Endothelial cell of umbilical vein (primary cell): Measurements from ENCODE around the gene DYRK1A.

Experiments used
- EZH2 ChIP-seq: IDR thresholded peaks from 2 replicates; pipeline ENCODE4 v1.6.1; 2012; ENCODE audit warnings: borderline replicate concordance, low read depth, mild to moderate bottlenecking, moderate library complexity, low read length, inconsistent platforms; ENCODE audit not compliant: severe bottlenecking
- FOS ChIP-seq: IDR thresholded peaks from 2 replicates; pipeline ENCODE4 v1.6.1; 2011; ENCODE audit warnings: mild to moderate bottlenecking, low read length, moderate library complexity, borderline replicate concordance; ENCODE audit not compliant: insufficient read depth
- MAX ChIP-seq: IDR thresholded peaks from 2 replicates; pipeline ENCODE4 v1.6.1; 2011; ENCODE audit not compliant: insufficient read depth, insufficient read length
- MYC ChIP-seq: IDR thresholded peaks from one replicate; pipeline ENCODE4 v1.6.1; 2011; ENCODE audit warnings: mild to moderate bottlenecking, low read depth, low read length
- POLR2A ChIP-seq: IDR thresholded peaks from 2 replicates; pipeline ENCODE4 v1.6.1; 2012; ENCODE audit warnings: low read depth, mild to moderate bottlenecking, control low read depth, low read length
- POLR2AphosphoS5 ChIP-seq: IDR thresholded peaks from 2 replicates; pipeline ENCODE4 v1.6.1; 2012; ENCODE audit warnings: low read depth, mild to moderate bottlenecking, control low read depth, low read length, moderate library complexity; ENCODE audit not compliant: insufficient read depth
- TF ChIP-seq, protein P1 (sequence below), 2 donors: IDR thresholded peaks; 1 replicate in 1 of 2; 2 replicates in 1 of 2; pipeline ENCODE4 v1.5.1; 2011; ENCODE audit warnings: low read length in 2 of 2, mild to moderate bottlenecking in 2 of 2, moderate library complexity in 2 of 2, control low read depth in 1 of 2, inconsistent platforms in 1 of 2, low read depth in 1 of 2; ENCODE audit not compliant: insufficient read depth in 1 of 2; ENCODE audit errors: extremely low read depth in 1 of 2

DNA sequence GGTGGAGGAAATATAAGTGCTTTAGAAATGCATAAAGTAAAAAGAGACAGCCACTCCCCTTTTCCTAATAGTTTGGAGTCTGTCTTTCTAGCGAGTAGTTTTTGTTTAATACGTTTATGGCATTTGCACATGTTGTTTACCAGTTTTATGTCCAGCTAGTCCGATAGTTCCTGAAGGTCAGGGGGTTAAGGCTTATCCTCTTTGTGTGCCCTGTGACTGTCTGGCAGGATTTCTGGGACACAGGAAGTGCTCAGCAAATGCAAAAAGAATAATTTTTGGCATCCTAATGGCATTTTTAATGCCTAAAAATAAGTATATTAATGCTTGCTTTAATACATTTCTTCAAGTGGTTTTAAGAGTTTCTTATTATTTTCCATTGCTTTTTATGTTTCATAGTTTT lies 58.4 kb downstream of the DYRK1A start:
- TF ChIP-seq MAX (no peak), POLR2A (no peak), MYC (no peak), POLR2AphosphoS5 (no peak), EZH2 (no peak), FOS (no peak)
- TF ChIP-seq, protein P1, sequence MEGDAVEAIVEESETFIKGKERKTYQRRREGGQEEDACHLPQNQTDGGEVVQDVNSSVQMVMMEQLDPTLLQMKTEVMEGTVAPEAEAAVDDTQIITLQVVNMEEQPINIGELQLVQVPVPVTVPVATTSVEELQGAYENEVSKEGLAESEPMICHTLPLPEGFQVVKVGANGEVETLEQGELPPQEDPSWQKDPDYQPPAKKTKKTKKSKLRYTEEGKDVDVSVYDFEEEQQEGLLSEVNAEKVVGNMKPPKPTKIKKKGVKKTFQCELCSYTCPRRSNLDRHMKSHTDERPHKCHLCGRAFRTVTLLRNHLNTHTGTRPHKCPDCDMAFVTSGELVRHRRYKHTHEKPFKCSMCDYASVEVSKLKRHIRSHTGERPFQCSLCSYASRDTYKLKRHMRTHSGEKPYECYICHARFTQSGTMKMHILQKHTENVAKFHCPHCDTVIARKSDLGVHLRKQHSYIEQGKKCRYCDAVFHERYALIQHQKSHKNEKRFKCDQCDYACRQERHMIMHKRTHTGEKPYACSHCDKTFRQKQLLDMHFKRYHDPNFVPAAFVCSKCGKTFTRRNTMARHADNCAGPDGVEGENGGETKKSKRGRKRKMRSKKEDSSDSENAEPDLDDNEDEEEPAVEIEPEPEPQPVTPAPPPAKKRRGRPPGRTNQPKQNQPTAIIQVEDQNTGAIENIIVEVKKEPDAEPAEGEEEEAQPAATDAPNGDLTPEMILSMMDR (IDR thresholded peaks at IDR 0.05; ENCODE audit: extremely low read depth in 1 of 2, insufficient read depth in 1 of 2, low read depth in 1 of 2, low read length in 2 of 2), result no peak
